HG03565 (cell line): Measurements from ENCODE around the gene NWD2.
A peak's percentile ranks its signal among the peaks of the same experiment; 100 is the strongest.

ENCODE experiments used
- ATAC-seq: cut with Tn5 transposase; IDR thresholded peaks from one replicate; pipeline ENCODE4 v1.9.1; 2021; ENCODE audit warnings: mild to moderate bottlenecking, moderate library complexity; ENCODE audit not compliant: unreplicated experiment

NWD2 gene

DNA sequence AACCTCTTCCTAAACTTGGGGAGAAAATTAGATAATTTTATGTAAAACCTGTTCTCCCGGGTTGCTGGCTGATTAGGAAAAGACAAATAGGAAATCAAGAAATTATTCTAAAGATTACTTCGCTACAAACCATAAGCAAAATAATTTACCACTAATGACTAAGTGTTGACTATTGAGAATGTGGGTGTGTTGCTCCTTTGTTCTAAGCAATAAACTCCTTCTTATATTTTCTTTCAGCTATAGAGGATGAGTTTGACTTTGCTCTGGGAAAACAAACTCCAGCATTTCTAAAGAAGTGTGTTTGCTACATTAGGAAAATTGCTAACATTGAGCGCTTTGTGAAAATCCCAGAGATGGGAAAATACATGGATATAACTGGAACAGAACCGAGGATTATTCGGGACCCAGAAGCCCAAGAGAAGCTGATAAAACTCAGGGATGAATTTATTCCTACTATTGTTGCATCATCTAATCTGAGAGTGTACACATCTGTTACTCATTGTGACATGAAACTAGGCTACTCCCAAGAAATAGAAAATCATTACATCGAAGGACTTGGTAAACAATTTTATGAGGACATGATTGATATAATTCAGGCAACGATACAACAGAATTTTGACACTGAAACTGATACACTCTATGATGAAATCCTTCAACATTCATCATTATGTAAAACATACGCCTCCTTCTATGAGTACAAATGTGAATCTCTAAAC lies 194.2 kb downstream of the NWD2 start:
- ATAC-seq, result no peak

DNA sequence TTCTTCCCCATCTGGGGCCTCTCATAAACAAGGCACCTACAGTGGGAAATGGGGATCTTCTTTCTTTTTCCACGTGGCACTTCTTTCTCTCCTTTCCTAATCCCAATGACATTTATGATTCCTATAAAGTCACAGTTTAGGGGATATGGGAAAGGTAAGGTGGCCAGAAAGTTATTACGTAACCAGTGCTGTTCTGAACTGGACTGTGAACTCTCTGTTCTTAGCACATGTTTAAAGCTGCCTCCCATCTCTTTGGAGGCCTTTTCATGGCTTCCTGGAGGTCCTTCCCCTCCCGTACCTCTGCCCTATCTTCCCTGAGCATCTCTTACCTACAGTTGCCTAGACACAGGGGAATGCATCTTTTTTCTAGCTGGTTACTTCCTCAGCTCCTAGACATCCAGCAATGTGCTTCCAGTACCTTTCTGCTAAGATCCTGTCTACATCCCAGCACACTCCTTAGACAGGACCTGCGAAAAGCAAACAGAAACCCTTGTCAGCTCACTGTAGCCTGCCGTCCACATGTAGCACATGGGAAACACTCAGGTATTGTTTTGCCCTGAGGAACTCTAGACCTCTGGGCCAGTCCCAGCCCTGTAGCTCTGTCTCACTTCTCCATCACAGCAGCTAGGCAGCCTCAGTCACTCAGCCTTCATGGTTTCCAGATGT lies 195.4 kb downstream of the NWD2 start:
- ATAC-seq, result no peak

DNA sequence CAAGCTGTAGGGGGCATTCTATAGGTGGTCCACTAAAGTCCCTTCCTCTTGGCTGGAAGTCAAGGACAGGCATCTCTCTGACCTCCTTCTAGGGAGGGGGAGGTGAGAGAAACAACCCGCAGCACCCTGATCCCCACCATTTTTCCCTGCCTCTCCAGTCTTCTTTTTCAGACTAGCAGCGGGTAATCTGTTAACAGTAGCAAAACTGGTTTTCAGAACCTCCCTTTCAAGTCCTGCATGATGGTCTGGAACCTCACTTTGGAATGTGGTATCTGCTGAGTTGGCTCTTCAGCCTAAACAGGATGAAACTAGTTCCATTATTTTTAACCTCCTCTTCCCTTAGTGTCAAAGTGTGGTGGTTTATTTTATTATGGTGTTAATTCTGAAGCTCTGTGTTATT lies 196.0 kb downstream of the NWD2 start:
- no peak for ATAC-seq

DNA sequence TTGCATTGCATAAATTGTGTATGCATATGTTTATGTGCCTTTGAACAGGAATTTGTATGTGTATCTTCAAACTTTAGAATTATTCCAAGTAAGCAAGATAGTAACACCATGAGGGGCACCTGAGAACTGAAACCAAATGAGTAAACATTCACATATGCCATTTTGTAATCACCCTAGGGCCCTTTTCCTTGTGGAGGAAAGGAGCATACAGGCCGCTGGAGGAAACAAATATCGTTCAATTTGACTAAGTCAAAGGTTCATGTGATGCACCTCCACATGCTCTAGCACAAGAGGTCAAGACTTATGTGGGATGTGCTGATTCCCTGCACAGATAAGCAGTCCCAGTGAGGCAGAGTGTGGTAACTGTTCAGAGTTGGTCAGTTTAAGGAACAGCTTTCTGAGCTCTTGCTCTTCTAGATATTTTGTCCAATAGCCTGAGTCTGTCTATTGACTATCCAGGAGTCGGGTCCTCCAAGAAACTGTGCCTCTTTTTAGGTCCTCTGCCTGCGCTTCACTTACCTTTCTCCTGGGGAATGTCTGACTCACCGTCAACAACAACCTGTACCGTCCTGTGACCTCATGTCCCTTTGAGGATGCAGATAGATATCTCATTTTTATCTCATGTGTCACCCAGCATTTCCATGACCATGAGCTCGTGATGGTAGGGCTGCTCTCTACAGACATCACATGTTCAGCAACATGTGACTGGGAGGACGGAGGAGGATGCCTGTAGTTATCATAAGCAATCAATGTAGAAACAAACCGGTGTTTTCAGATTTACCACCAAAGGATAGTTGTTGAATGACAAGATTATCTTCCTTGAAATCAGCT lies 196.9 kb downstream of the NWD2 start:
- no peak for ATAC-seq

DNA sequence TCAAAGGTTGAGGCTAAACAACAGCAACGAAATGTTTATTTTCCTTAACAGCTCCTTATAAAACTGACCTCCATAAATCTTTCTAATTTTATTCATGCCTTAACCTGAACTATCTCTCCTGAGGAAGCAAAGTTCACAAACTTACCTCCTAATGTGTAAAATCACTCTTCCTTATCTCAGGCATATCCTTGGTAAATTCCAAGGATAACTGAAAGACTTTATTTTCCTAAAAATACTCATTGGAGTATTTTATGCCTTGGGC lies 197.4 kb downstream of the NWD2 start:
- no peak for ATAC-seq

DNA sequence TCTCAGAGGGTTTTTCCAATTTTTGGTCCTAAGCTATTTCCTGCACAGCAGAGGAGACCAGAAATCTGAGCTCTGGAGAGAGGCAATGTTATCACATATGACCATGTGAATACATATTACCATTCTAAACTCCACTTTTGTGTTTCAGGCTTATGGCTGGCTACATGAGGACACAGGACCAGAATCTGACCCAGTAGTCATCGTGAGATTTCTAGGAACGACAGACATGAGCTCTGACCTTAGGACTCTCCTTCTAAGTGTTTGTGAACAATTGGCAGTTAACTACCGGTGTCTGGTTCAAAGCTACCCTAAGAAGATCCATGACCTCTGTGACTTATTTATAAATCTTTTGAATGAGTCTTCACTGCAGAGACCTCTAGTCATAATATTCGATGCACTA lies 198.6 kb downstream of the NWD2 start:
- no peak for ATAC-seq

DNA sequence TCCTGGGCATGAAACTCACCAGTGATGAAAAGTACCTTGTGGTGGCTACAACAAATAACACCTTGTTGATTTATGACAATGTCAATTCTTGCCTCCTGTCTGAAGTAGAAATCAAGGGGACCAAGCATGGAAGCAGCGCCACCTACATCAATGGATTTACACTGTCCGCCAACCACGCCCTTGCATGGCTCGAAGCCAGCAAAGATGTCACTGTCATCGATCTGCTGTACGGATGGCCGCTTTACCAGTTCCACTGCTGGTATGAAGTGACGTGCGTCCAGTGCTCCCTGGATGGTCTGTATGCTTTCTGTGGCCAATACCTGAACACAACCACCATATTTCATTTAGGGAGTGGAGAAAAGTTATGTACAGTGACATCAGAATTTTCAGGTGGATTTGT lies 200.5 kb downstream of the NWD2 start:
- ATAC-seq, result no peak

DNA sequence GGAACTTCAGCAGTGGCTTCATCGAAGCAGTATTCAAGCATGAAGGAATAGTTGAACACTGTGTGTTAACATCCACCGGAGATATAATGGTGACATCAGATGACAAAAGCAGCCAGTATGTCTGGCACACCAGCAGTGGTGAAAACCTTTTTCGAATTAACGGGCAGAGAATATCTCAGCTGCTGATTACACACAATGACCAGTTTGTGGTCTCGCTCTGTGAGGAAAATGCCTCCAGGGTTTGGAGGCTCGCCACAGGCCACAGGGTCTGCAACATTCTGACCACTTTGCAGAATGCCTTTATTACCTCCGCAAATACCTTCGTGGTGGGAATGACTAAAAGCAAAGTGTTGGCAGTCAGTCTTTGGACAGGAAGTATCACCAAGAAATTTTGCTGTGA lies 201.5 kb downstream of the NWD2 start:
- no peak for ATAC-seq

DNA sequence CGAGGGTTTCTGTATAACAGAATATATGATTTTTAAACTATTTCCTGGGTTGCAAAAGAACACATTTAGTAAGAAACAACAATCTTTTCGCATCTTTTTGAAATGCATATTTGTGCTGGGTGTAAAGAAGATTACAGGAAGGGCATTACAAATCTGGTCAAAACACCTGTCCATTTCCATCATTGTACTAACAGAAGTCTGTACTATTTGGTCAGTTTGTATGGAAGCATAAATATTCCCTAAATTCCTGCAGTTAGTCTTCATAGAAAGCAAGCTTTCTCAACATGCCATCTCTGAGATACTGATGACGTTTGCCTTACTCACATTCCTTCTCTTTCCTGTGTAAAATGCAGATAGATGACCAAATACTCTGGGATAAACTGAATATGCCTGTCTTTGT lies 203.3 kb downstream of the NWD2 start:
- ATAC-seq, result no peak

DNA sequence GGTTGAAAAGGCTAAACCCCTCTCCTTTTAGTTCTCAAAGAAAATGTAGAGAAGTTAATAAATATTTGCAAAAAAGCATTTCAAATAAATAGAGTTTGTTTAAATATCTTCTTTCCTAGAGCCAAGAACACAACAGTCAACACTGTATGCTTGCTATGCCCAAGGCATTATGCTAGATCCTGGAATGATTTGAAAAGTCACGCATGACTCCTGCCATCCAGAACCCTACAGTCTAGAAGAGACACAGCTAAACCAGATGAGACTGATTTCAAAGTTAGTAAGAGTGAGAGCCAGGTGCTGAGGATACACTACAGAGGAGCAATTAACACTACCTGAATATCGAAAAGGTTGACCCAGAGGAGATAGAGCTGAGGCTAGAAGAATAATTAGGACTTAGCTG lies 205.8 kb downstream of the NWD2 start:
- ATAC-seq, result no peak

DNA sequence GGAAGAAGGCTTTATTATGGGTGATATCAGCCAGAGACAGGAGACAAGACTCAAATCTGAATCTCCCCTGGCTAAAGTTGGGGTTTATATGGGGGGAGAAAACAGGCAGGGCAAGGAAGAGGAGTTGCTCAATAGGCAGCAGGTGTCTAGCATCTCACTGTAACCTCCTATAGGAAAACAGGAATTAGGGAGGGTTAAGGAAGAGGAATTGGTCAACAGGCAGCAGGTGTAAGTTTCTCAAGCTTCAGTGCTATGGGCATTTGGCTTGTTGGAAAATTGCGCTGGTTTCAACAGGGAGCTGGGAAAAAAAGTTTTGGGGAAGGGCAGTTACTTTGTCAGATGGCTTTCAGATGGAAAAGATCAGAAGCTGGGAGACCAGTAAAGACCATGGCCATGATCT lies 206.4 kb downstream of the NWD2 start:
- ATAC-seq, result no peak

DNA sequence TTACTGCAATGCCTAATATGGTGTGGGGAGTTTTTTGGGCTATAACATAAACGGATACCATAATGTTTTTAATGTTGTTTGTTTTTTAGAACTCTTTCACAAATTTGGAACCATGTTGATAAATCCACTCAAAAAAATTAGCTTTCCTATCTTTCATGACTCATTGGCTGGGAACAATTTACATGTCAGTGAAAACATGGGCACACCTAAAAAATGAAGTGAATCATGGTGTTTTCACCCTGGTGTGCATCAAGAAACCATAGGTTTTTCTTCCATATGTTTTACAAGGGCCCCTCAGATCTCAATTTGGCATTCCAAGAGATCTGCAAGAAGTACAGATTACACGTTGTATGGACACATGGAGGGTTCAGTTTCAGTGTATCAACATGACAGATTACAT lies 207.1 kb downstream of the NWD2 start:
- ATAC-seq, result no peak

DNA sequence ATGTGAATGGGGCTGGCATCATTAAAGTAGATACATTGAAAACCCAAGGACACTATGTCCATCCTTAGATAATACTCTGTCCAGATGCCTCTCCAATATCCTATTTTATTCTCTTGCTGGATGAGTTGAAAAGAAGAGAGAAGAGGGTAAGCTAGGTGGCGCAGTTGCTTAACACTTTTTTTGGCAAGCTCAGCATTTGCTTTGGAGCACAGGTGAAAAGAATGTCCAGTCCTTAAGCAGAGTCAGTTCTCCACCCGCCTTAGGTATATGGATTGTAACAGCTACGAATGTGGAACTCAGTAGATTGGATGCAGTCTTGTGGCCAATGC lies 208.4 kb downstream of the NWD2 start:
- ATAC-seq, result peak; percentile 70

DNA sequence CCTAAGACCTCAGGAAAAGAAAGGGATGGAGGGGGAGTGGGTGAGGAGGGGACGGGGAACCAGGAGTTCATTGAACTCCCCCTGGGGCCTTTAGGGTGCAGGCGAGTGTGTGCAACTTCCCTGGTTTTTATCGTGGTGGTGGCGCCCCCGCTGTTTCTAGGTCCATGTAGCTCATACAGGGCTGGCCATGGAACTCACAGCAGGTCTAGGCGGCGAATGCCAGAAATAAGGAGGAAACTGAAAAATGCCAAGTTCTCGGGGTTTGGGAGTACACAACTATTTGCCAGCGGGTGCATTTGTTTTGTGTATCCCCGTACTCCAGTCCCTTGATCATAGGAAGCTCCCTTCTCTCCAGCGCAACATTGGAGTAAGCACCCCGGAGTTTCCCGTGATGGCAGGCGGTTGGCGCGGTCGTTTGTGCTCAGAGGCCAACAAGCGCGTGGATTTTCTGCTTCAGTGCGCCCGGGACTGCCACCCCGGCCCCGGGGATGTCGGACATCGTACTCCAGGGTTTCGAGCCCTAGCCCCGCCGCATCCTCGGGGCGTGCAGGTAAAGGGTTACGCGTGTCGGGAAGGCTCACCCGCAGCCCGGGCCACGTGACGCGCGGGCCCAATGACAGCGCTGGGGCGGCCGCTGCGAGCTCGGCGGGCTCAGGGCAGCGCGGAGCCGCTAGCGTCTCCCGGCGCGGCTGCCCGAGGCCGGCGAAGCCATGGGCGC lies 208.9 kb downstream of the NWD2 start:
- ATAC-seq, result peak; percentile 58

DNA sequence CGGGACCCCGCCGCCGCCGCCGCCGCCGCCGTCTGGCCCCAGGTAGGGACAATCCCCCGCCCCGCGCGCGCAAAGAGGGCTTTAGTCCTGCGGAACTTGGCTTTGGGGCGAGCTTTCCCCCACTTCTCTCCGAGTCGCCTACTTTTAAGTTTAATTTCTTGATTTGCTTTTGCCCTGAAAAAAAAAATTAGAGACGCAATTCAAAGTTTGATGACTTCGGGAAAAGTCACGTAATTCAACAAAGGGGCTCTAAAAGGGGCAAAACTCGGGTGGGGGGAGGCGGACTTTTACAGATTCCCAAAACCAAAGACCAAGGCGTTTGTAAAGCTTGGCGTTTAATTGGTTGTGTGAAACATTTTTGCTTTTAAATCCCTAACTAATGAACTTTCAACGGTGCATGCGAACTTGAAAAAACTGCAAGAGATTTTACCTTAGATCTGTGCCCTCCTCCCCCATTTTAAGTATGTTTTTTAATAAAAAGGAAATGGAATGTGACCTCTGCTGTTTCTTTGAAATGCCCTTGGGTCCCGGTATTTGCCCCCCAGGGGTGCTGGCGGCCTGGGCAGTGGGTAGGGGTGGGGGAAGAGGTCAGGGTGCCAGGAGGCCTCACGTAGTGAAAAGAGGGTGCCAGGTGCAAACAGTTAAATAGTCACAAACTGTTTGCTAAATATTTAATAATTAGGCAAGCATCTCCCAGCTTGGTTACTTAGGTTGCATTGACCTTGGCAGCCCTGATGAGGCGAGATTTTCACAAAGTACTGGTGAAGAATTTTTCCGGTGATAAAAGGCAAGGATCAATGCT lies 209.7 kb downstream of the NWD2 start:
- no peak for ATAC-seq

DNA sequence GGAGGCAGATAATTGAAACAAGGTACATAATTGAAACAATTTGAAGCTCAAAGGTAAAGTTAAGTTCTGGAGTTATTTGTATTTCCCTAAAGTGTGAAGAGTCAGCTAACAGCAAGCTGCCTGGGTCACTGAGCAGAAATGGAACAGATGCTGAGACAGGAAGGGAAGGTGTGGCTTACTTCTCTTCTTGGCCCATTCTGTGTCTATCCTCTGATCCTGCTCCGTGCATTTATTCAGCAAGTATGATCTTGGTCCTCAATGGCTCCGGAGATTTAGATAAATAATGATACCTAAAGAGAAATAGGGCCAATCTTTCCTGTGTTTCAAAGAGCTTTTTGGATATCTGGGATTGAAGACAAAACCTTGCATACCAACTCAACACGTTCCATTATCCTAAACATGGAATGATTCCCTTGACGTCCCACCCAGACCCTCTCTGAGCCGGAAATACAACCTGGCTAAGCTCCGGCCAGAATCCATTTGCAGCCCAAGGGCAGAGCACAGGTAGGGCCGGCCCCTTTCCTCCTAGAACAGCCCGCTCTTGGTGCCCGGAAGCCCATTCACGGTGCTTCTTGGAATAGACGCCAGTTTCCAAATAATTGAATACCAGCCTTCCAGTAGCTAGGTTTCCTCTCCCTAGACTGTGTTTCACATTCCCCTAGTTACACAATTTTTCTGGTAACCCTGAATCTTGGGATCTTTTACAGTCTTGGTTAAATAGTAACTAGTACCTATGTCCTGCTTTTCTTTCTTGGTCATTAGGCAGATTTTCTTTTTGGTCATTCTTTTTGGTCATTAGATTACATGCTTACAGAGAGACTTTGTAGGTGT lies 211.0 kb downstream of the NWD2 start:
- ATAC-seq, result no peak

DNA sequence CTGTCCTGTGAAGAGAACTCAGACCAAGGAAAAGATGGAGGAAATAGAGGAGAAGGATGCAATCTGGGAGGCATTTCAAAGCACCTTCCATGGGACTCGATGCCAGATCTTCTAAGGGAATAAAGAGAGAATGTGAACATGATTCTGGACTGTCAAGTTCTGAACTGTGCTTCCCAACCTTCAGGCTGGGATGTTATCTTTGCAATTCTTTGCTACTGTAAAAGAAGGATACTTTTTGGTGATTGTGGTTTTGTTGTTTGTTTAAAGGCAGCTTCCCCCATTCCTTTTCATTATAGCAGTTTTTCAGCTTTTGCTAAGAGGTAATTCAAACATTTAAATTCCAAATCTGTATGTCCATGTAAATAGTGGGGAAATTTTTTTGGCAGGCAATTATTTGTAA lies 217.3 kb downstream of the NWD2 start:
- ATAC-seq, result no peak

DNA sequence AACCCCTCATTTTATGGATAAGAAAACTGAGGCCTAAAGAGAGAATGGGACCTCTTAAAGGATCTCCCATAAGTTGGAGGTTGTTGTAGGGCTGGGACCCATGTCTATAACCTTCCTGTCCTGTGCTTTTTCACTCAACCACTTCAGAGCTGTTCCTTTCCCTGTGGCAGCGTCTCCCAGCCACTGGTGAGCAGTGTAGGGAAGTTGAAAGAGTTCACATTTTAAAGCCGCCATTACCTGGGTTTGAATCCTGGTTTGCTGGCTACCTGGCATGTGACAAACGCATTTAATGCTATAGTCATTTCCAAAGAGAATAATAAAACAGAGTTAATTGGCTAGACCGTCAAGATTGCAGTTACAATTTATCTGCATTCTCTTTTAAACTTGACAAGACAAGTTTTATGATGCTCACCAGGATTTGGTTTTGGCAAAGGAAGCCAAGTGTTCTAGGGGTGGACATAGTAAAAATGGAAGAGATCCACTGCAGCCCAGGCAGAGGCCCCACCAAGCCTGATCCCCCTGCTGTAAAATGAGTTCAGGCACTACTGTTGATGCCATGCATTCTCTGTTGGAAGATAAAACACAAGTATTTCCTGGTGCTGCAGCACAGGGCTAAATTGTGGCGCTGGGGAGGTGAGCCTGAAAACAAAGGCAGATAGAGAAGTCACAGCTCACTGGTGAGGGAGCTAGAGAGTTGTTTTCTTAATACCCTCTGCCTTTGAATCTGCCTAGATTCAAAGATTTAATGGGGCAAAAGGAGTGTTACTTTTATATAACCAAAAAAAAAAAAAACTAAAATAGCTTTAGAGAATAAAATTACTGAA lies 218.7 kb downstream of the NWD2 start:
- no peak for ATAC-seq
